CD4-positive, alpha-beta T cell (primary cell): ENCODE results near the gene KRTAP10-11. TPM values are rescaled to one million over a fixed set of nuclear protein-coding genes. Genes with fewer than 3 reads are reported as not detected.

Experiments
- ATAC-seq: fragments of 200-7000 bp; cut with Tn5 transposase; one replicate; pipeline ENCODE4 v1.10.0; 2022; ENCODE audit warnings: mild to moderate bottlenecking; ENCODE audit not compliant: poor library complexity
- CTCF ChIA-PET: fragments of 350-600 bp; sonication (Branson Sonifier 250); formaldehyde crosslinking; loops from one replicate; lab custom pipeline; 2021; ENCODE audit warnings: antibody characterized with exemption, inconsistent platforms; lab: Charles Lee
- POLR2A ChIA-PET: fragments of 350-600 bp; sonication (Branson Sonifier 250); formaldehyde crosslinking; loops from one replicate; lab custom pipeline; 2021; ENCODE audit warnings: antibody characterized with exemption, inconsistent platforms; lab: Charles Lee
- DNase-seq, 14 experiments: peaks; one replicate each; pipeline ENCODE4 v3.0.0-alpha.2; 2013 to 2020; ENCODE audit warnings: mixed read lengths in 2 of 14
- H3K27ac ChIP-seq, 2 donors: one replicate each; pipeline versions ENCODE4 v1.5.1 to v1.7.0; 2013; ENCODE audit warnings: low read length in 2 of 2, low read depth in 1 of 2, mild to moderate bottlenecking in 1 of 2
- H3K27me3 ChIP-seq, 2 experiments: 1 replicate in 1 of 2; 2 replicates in 1 of 2; pipeline versions ENCODE4 v1.6.1 to v1.7.0; 2013; ENCODE audit warnings: low read length in 2 of 2, control low read depth in 1 of 2, mild to moderate bottlenecking in 1 of 2, moderate library complexity in 1 of 2; ENCODE audit not compliant: insufficient read depth in 2 of 2, control insufficient read depth in 1 of 2
- H3K36me3 ChIP-seq: one replicate; pipeline ENCODE4 v1.6.1; 2013; ENCODE audit warnings: low read length, control low read depth; ENCODE audit not compliant: insufficient read depth
- H3K4me1 ChIP-seq: one replicate; pipeline ENCODE4 v1.6.1; 2013; ENCODE audit warnings: low read length, control low read depth; ENCODE audit not compliant: insufficient read depth
- H3K4me3 ChIP-seq: one replicate; pipeline ENCODE4 v1.5.1; 2013; ENCODE audit warnings: mild to moderate bottlenecking, low read length, moderate library complexity
- H3K9me3 ChIP-seq, 2 experiments: 1 replicate in 1 of 2; 2 replicates in 1 of 2; pipeline versions ENCODE4 v1.6.1 to v1.7.0; 2013; ENCODE audit warnings: low read length in 2 of 2, mild to moderate bottlenecking in 2 of 2, control low read depth in 1 of 2, moderate library complexity in 1 of 2; ENCODE audit not compliant: control insufficient read depth in 1 of 2, insufficient read depth in 1 of 2
- H3K27ac Mint-ChIP-seq: one replicate; pipeline ENCODE4 v1.8.0; 2020; ENCODE audit warnings: mixed read lengths
- H3K27me3 Mint-ChIP-seq: one replicate; pipeline ENCODE4 v1.8.0; 2021; ENCODE audit warnings: mixed read lengths
- H3K36me3 Mint-ChIP-seq: one replicate; pipeline ENCODE4 v1.8.0; 2021; ENCODE audit warnings: low read depth, mixed read lengths
- H3K4me1 Mint-ChIP-seq: one replicate; pipeline ENCODE4 v1.8.0; 2021; ENCODE audit warnings: low read depth, mixed read lengths
- H3K4me3 Mint-ChIP-seq: one replicate; pipeline ENCODE4 v1.8.0; 2020; ENCODE audit warnings: mild to moderate bottlenecking, mixed read lengths
- H3K9me3 Mint-ChIP-seq: one replicate; pipeline ENCODE4 v1.8.0; 2020; ENCODE audit warnings: mixed read lengths
- CTCF ChIP-seq: fragments of 200-600 bp; IDR thresholded peaks from one replicate; pipeline ENCODE4 v1.8.0; 2022; ENCODE audit warnings: antibody characterized with exemption, mild to moderate bottlenecking
- intact Hi-C, 2 experiments: fragments of 100-400 bp; cut with DNase I in 1 of 2; cut with micrococcal nuclease in 1 of 2; formaldehyde crosslinking; loops; one replicate each; pipeline versions ENCODE4 v1.15.1 to v1.9.0; 2023 to 2025; cut with DNase I, micrococcal nuclease
- total RNA-seq, 174 experiments: library from RNA in 2 of 174; stranded (reverse) in 2 of 174; gene quantifications; one replicate each; pipeline ENCODE4 v1.2.3 and lab custom pipeline; 2021 to 2026

The KRTAP10-11 gene
- total RNA-seq, 2 experiments from 2014 or later, result not detected

DNA sequence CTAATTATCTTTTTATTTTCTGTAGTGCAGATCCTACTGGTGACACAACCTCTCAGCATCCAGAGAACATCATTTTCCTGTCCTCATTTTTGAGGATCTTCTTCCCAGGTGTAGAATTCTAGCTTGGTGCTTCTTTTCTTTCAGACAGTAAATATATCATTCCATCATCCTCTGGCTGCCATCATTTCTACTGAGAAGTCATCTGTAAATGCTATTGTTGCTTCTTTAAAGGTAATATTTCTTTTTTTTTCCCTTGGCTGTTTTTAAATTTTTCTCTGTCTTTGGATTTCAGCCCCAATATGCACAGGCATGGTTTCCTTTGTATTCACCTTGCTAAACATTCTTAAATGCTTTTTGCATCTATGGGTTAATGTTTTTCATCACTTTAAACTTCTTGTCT, 22.6 kb upstream of the KRTAP10-11 start:
- DNase-seq (no peak), ATAC-seq (no peak)
- peaks cover 15 to 27% of the 10 kb centered on the region in 2 experiments for H3K9me3 ChIP-seq
- intact Hi-C loops, result no loop called here
- no peak overlapping the region for H3K27ac Mint-ChIP-seq
- no peaks in the 10 kb centered on the region for H3K27me3 Mint-ChIP-seq
- H3K4me3 Mint-ChIP-seq, result no peak overlapping the region
- peaks cover 51% of the 10 kb centered on the region for H3K36me3 Mint-ChIP-seq
- peaks cover 28% of the 10 kb centered on the region for H3K9me3 Mint-ChIP-seq
- no peak overlapping the region for H3K4me3 ChIP-seq
- no peaks in the 10 kb centered on the region for H3K36me3 ChIP-seq
- peaks cover 28% of the 10 kb centered on the region for H3K4me1 Mint-ChIP-seq
- CTCF ChIA-PET, result no interaction called here
- H3K4me1 ChIP-seq, result peaks cover 36% of the 10 kb centered on the region
- H3K27ac ChIP-seq, result no peak overlapping the region
- no peak for TF ChIP-seq CTCF
- POLR2A ChIA-PET, result no interaction called here
- H3K27me3 ChIP-seq, result no peaks in the 10 kb centered on the region

DNA sequence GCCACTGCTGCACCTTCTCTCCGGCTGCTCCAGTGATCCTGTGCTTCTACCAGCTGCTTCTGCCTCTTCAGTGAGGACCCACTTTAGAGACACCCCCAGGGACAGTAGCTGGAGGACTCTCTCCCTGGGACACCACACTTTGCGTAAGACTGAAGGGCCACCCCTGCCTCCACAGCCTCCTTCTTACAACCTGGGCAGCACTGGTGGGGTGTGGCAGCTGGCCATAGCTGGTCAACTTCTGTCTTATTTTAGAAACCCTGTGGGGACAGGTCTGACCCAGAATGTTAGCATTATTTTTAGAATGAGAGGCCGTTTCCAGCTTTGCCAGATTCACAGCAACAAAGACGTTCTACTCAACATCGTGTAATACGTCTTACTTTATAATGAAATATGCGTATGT, 20.5 kb upstream of the KRTAP10-11 start:
- Mint-ChIP-seq H3K27me3 (no peaks in the 10 kb centered on the region), H3K4me1 (peaks cover 23% of the 10 kb centered on the region), H3K9me3 (peaks cover 22% of the 10 kb centered on the region), H3K27ac (no peak overlapping the region), H3K36me3 (peaks cover 43% of the 10 kb centered on the region), H3K4me3 (no peak overlapping the region)
- ATAC-seq (no peak), DNase-seq (no peak)
- intact Hi-C loops, result no loop called here
- Histone ChIP-seq H3K9me3 (peaks cover 24 to 36% of the 10 kb centered on the region in 2 experiments), H3K27ac (no peak overlapping the region), H3K36me3 (no peaks in the 10 kb centered on the region), H3K4me1 (peaks cover 46% of the 10 kb centered on the region), H3K4me3 (no peak overlapping the region), H3K27me3 (no peaks in the 10 kb centered on the region)
- ChIA-PET CTCF (no interaction called here), POLR2A (no interaction called here)
- TF ChIP-seq CTCF, result no peak

GRCh38 chr21:44626262-44626661, 20.0 kb upstream of the KRTAP10-11 start:
- ATAC-seq, result no peak
- H3K9me3 Mint-ChIP-seq, result peaks cover 21% of the 10 kb centered on the region
- H3K4me3 Mint-ChIP-seq, result no peak overlapping the region

More at GRCh38 chr21:44626262-44626661, 20.0 kb upstream of the KRTAP10-11 start:
- Histone ChIP-seq H3K27me3 (no peaks in the 10 kb centered on the region), H3K27ac (no peak overlapping the region), H3K4me1 (peaks cover 47% of the 10 kb centered on the region), H3K4me3 (no peak overlapping the region), H3K36me3 (no peaks in the 10 kb centered on the region), H3K9me3 (peaks cover 29 to 37% of the 10 kb centered on the region in 2 experiments)
- H3K4me1 Mint-ChIP-seq, result peaks cover 25% of the 10 kb centered on the region
- intact Hi-C loops, result no loop called here
- POLR2A ChIA-PET, result no interaction called here
- H3K27me3 Mint-ChIP-seq, result no peaks in the 10 kb centered on the region
- CTCF ChIA-PET, result no interaction called here
- H3K36me3 Mint-ChIP-seq, result peaks cover 45% of the 10 kb centered on the region
- DNase-seq, result peak in 1 of 14 experiments; percentile 68
- H3K27ac Mint-ChIP-seq, result no peak overlapping the region
- TF ChIP-seq CTCF, result no peak
